ENCODE data around the gene GUCA2B.

GUCA2B gene

GRCh38 chr1:42135426-42135825 is 17.8 kb upstream of the GUCA2B start:
- Histone ChIP-seq H3K4me1 (ENCODE audit: insufficient read depth, low read length) (no peaks in the 10 kb centered on the region), H3K9me3 (ENCODE audit: control insufficient read depth, insufficient read depth, low read length) (no peaks in the 10 kb centered on the region), H3K36me3 (ENCODE audit: insufficient read depth, low read length) (no peaks in the 10 kb centered on the region), H3K9ac (ENCODE audit: low read depth, low read length) (no peak overlapping the region)

- Histone ChIP-seq H3K36me3 (ENCODE audit: insufficient read depth, low read length) (no peaks in the 10 kb centered on the region), H3K9me3 (ENCODE audit: control insufficient read depth, insufficient read depth, low read length) (no peaks in the 10 kb centered on the region), H3K4me1 (ENCODE audit: insufficient read depth, low read length) (no peaks in the 10 kb centered on the region), H3K9ac (ENCODE audit: low read depth, low read length) (no peak overlapping the region)
These were observed 16.7 kb upstream of the GUCA2B start for GRCh38 chr1:42136466-42136865.

GRCh38 chr1:42137766-42138165 is 15.4 kb upstream of the GUCA2B start:
- no peaks in the 10 kb centered on the region for H3K36me3 ChIP-seq (ENCODE audit: insufficient read depth, low read length)
- no peaks in the 10 kb centered on the region for H3K9me3 ChIP-seq (ENCODE audit: control insufficient read depth, insufficient read depth, low read length)
- H3K9ac ChIP-seq (ENCODE audit: low read depth, low read length), result no peak overlapping the region
- H3K4me1 ChIP-seq (ENCODE audit: insufficient read depth, low read length), result no peaks in the 10 kb centered on the region

GRCh38 chr1:42138586-42138985 is 14.6 kb upstream of the GUCA2B start:
- Histone ChIP-seq H3K9me3 (ENCODE audit: control insufficient read depth, insufficient read depth, low read length) (no peaks in the 10 kb centered on the region), H3K36me3 (ENCODE audit: insufficient read depth, low read length) (no peaks in the 10 kb centered on the region), H3K4me1 (ENCODE audit: insufficient read depth, low read length) (no peaks in the 10 kb centered on the region), H3K9ac (ENCODE audit: low read depth, low read length) (no peak overlapping the region)

- Histone ChIP-seq H3K9me3 (ENCODE audit: control insufficient read depth, insufficient read depth, low read length) (no peaks in the 10 kb centered on the region), H3K4me1 (ENCODE audit: insufficient read depth, low read length) (no peaks in the 10 kb centered on the region), H3K36me3 (ENCODE audit: insufficient read depth, low read length) (no peaks in the 10 kb centered on the region), H3K9ac (ENCODE audit: low read depth, low read length) (no peak overlapping the region)
These were observed 13.8 kb upstream of the GUCA2B start for GRCh38 chr1:42139444-42139843.

- H3K9me3 ChIP-seq (ENCODE audit: control insufficient read depth, insufficient read depth, low read length), result no peaks in the 10 kb centered on the region
- no peaks in the 10 kb centered on the region for H3K4me1 ChIP-seq (ENCODE audit: insufficient read depth, low read length)
- H3K36me3 ChIP-seq (ENCODE audit: insufficient read depth, low read length), result no peaks in the 10 kb centered on the region
- H3K9ac ChIP-seq (ENCODE audit: low read depth, low read length), result no peak overlapping the region
These were observed 13.0 kb upstream of the GUCA2B start for GRCh38 chr1:42140191-42140590.

- no peaks in the 10 kb centered on the region for H3K4me1 ChIP-seq (ENCODE audit: insufficient read depth, low read length)
- H3K36me3 ChIP-seq (ENCODE audit: insufficient read depth, low read length), result no peaks in the 10 kb centered on the region
- H3K9ac ChIP-seq (ENCODE audit: low read depth, low read length), result no peak overlapping the region
These were observed 11.2 kb upstream of the GUCA2B start for GRCh38 chr1:42141978-42142377.

GRCh38 chr1:42142894-42143675 is 10.1 kb upstream of the GUCA2B start:
- H3K36me3 ChIP-seq (ENCODE audit: insufficient read depth, low read length), result no peaks in the 10 kb centered on the region
- no peaks in the 10 kb centered on the region for H3K9me3 ChIP-seq (ENCODE audit: control insufficient read depth, insufficient read depth, low read length)
- no peaks in the 10 kb centered on the region for H3K4me1 ChIP-seq (ENCODE audit: insufficient read depth, low read length)
- no peak overlapping the region for H3K9ac ChIP-seq (ENCODE audit: low read depth, low read length)

More at GRCh38 chr1:42141978-42142377, 11.2 kb upstream of the GUCA2B start:
- no peaks in the 10 kb centered on the region for H3K9me3 ChIP-seq (ENCODE audit: control insufficient read depth, insufficient read depth, low read length)

- no peaks in the 10 kb centered on the region for H3K9me3 ChIP-seq (ENCODE audit: control insufficient read depth, insufficient read depth, low read length)
- no peaks in the 10 kb centered on the region for H3K4me1 ChIP-seq (ENCODE audit: insufficient read depth, low read length)
- no peaks in the 10 kb centered on the region for H3K36me3 ChIP-seq (ENCODE audit: insufficient read depth, low read length)
- H3K9ac ChIP-seq (ENCODE audit: low read depth, low read length), result no peak overlapping the region
These were observed 9.1 kb upstream of the GUCA2B start for GRCh38 chr1:42143896-42144710.

- Histone ChIP-seq H3K4me1 (ENCODE audit: insufficient read depth, low read length) (no peaks in the 10 kb centered on the region), H3K9ac (ENCODE audit: low read depth, low read length) (no peak overlapping the region)
These were observed 8.4 kb upstream of the GUCA2B start for GRCh38 chr1:42144711-42145388.

GRCh38 chr1:42145389-42145716 is 7.9 kb upstream of the GUCA2B start:
- H3K36me3 ChIP-seq (ENCODE audit: insufficient read depth, low read length), result no peaks in the 10 kb centered on the region
- H3K9me3 ChIP-seq (ENCODE audit: control insufficient read depth, insufficient read depth, low read length), result no peaks in the 10 kb centered on the region
- no peaks in the 10 kb centered on the region for H3K4me1 ChIP-seq (ENCODE audit: insufficient read depth, low read length)
- H3K9ac ChIP-seq (ENCODE audit: low read depth, low read length), result no peak overlapping the region

More at GRCh38 chr1:42144711-42145388, 8.4 kb upstream of the GUCA2B start:
- no peaks in the 10 kb centered on the region for H3K9me3 ChIP-seq (ENCODE audit: control insufficient read depth, insufficient read depth, low read length)
- H3K36me3 ChIP-seq (ENCODE audit: insufficient read depth, low read length), result no peaks in the 10 kb centered on the region

GRCh38 chr1:42145764-42146625 is 7.2 kb upstream of the GUCA2B start:
- H3K9ac ChIP-seq (ENCODE audit: low read depth, low read length), result no peak overlapping the region
- H3K9me3 ChIP-seq (ENCODE audit: control insufficient read depth, insufficient read depth, low read length), result no peaks in the 10 kb centered on the region
- no peaks in the 10 kb centered on the region for H3K4me1 ChIP-seq (ENCODE audit: insufficient read depth, low read length)
- no peaks in the 10 kb centered on the region for H3K36me3 ChIP-seq (ENCODE audit: insufficient read depth, low read length)

GRCh38 chr1:42146626-42147320 is 6.4 kb upstream of the GUCA2B start:
- H3K4me1 ChIP-seq (ENCODE audit: insufficient read depth, low read length), result no peaks in the 10 kb centered on the region
- no peak overlapping the region for H3K9ac ChIP-seq (ENCODE audit: low read depth, low read length)
- H3K9me3 ChIP-seq (ENCODE audit: control insufficient read depth, insufficient read depth, low read length), result no peaks in the 10 kb centered on the region
- H3K36me3 ChIP-seq (ENCODE audit: insufficient read depth, low read length), result no peaks in the 10 kb centered on the region

All from ES-I3 (cell line).